OCI-LY3 (cell line): ENCODE data around the gene SDF2L1.
"Not testable (repeated sequence)": the region's sequence is repeated elsewhere in the genome, so short reads cannot be mapped to it uniquely, and the experiment has no call there.

Experiments
- H2AFZ ChIP-seq: fragments of 200-600, 300-600 bp; shearing (Covaris generic); 2 replicates; pipeline ENCODE4 v1.6.0; 2014; ENCODE audit warnings: antibody characterized with exemption, low read depth, low read length
- H3K27ac ChIP-seq: fragments of 200-600, 300-600 bp; sonication (generic); 2 replicates; pipeline ENCODE4 v1.5.1; 2014; ENCODE audit warnings: mild to moderate bottlenecking, low read length, moderate library complexity, mixed read lengths
- H3K27me3 ChIP-seq: fragments of 200-600, 300-600 bp; sonication (generic); 2 replicates; pipeline ENCODE4 v1.6.1; 2014; ENCODE audit warnings: low read depth, low read length, mixed read lengths
- H3K36me3 ChIP-seq: fragments of 200-600, 300-600 bp; sonication (generic); replicated peaks from 2 replicates; pipeline ENCODE3; 2014; ENCODE audit warnings: low read depth, low read length, mixed read lengths
- H3K4me1 ChIP-seq: fragments of 300-600, 200-600 bp; sonication (generic); 2 replicates; pipeline ENCODE4 v1.6.1; 2014; ENCODE audit warnings: low read length, mixed read lengths
- H3K4me2 ChIP-seq: fragments of 200-600, 300-600 bp; sonication (generic); 2 replicates; pipeline ENCODE4 v1.6.1; 2014; ENCODE audit warnings: low read length, mixed read lengths
- H3K4me3 ChIP-seq: fragments of 300-600, 200-600 bp; sonication (generic); 2 replicates; pipeline ENCODE4 v1.5.1; 2014; ENCODE audit warnings: antibody characterized with exemption, mild to moderate bottlenecking, low read length, moderate library complexity
- H3K79me2 ChIP-seq: fragments of 300-600, 200-600 bp; shearing (Covaris generic); 2 replicates; pipeline ENCODE4 v1.6.1; 2014; ENCODE audit warnings: mild to moderate bottlenecking, low read length, mixed read lengths
- H3K9ac ChIP-seq: fragments of 300-600, 200-600 bp; shearing (Covaris generic); 2 replicates; pipeline ENCODE4 v1.6.0; 2014; ENCODE audit warnings: mild to moderate bottlenecking, low read length, moderate library complexity
- H3K9me3 ChIP-seq: fragments of 200-600, 300-600 bp; shearing (Covaris generic); 2 replicates; pipeline ENCODE4 v1.6.1; 2014; ENCODE audit warnings: low read length, mixed read lengths; ENCODE audit not compliant: insufficient read depth
- H4K20me1 ChIP-seq: fragments of 200-600, 300-600 bp; sonication (generic); 2 replicates; pipeline ENCODE4 v1.6.1; 2016; ENCODE audit warnings: low read length, mixed read lengths; ENCODE audit not compliant: insufficient read depth
- CTCF ChIP-seq: fragments of 200-600, 300-600 bp; sonication (generic); IDR thresholded peaks from 2 replicates; pipeline ENCODE4 v1.5.1; 2014; ENCODE audit warnings: antibody characterized with exemption, low read length, low read depth
- EZH2phosphoT487 ChIP-seq: fragments of 200-600 bp; shearing (Covaris generic); IDR thresholded peaks from 2 replicates; pipeline ENCODE4 v1.6.1; 2018; ENCODE audit warnings: antibody characterized with exemption, mixed run types, low read depth

SDF2L1 gene

GRCh38 chr22:21673534-21674321 lies 31.6 kb downstream of the SDF2L1 start:
- TF ChIP-seq CTCF (no peak), EZH2phosphoT487 (no peak)
- Histone ChIP-seq H3K27me3 (no peaks in the 10 kb centered on the region), H3K79me2 (no peaks in the 10 kb centered on the region), H3K4me3 (no peak overlapping the region), H4K20me1 (0 out of 2 replicates have a peak, but pooled peaks cover 3% of the 10 kb centered on the region), H3K9ac (no peak overlapping the region), H3K27ac (no peak overlapping the region), H3K4me2 (no peak overlapping the region), H3K9me3 (no peaks in the 10 kb centered on the region), H3K4me1 (peaks cover 10% of the 10 kb centered on the region), H3K36me3 (peaks cover 45% of the 10 kb centered on the region), H2AFZ (no peak overlapping the region)

- peaks cover 10% of the 10 kb centered on the region for H3K4me1 ChIP-seq
- TF ChIP-seq CTCF, result no peak
- no peak for TF ChIP-seq EZH2phosphoT487
- H4K20me1 ChIP-seq, result 0 out of 2 replicates have a peak, but pooled peaks cover 3% of the 10 kb centered on the region
- no peak overlapping the region for H3K4me2 ChIP-seq
- H3K36me3 ChIP-seq, result peaks cover 43% of the 10 kb centered on the region
- H3K4me3 ChIP-seq, result no peak overlapping the region
- no peak overlapping the region for H2AFZ ChIP-seq
- no peak overlapping the region for H3K27ac ChIP-seq
- H3K27me3 ChIP-seq, result no peaks in the 10 kb centered on the region
- H3K9me3 ChIP-seq, result no peaks in the 10 kb centered on the region
- no peaks in the 10 kb centered on the region for H3K79me2 ChIP-seq
- H3K9ac ChIP-seq, result no peak overlapping the region
Observed at GRCh38 chr22:21674638-21675245, 32.6 kb downstream of the SDF2L1 start.

- TF ChIP-seq EZH2phosphoT487 (no peak), CTCF (no peak)
- H3K36me3 ChIP-seq, result peaks cover 31% of the 10 kb centered on the region
- no peaks in the 10 kb centered on the region for H3K9me3 ChIP-seq
- no peaks in the 10 kb centered on the region for H4K20me1 ChIP-seq
- no peak overlapping the region for H3K9ac ChIP-seq
- H3K27me3 ChIP-seq, result no peaks in the 10 kb centered on the region
- no peaks in the 10 kb centered on the region for H3K4me1 ChIP-seq
- H3K4me2 ChIP-seq, result no peak overlapping the region
- no peak overlapping the region for H3K27ac ChIP-seq
- H3K4me3 ChIP-seq, result no peak overlapping the region
- no peaks in the 10 kb centered on the region for H3K79me2 ChIP-seq
- H2AFZ ChIP-seq, result no peak overlapping the region
Observed at GRCh38 chr22:21677606-21678443, 35.7 kb downstream of the SDF2L1 start.

- H4K20me1 ChIP-seq, H3K4me1 ChIP-seq, H3K27me3 ChIP-seq, H3K9me3 ChIP-seq, H2AFZ ChIP-seq, H3K4me3 ChIP-seq, H3K9ac ChIP-seq, H3K79me2 ChIP-seq, H3K4me2 ChIP-seq, H3K27ac ChIP-seq: not testable (repeated sequence)
- peaks cover 30% of the 10 kb centered on the region for H3K36me3 ChIP-seq
Observed at GRCh38 chr22:21678842-21679241, 36.7 kb downstream of the SDF2L1 start.
